HepG2 (cell line): Measurements from ENCODE around the gene TLN1. TPM values are rescaled to one million over a fixed set of nuclear protein-coding genes. Genes with fewer than 3 reads are reported as not detected.

Source experiments
- DR1 ChIP-seq: sonication (generic); formaldehyde crosslinking; IDR thresholded peaks from 2 replicates; pipeline ENCODE4 v1.8.0; 2021; ENCODE audit warnings: mild to moderate bottlenecking, missing genetic modification reagents, inconsistent platforms
- GATAD1 ChIP-seq: IDR thresholded peaks from 2 replicates; pipeline ENCODE4 v1.6.1; 2016; ENCODE audit warnings: missing genetic modification reagents, missing compliant biosample characterization
- KLF6 ChIP-seq: IDR thresholded peaks from 2 replicates; pipeline ENCODE4 v1.8.0; 2016; ENCODE audit warnings: missing biosample characterization, missing genetic modification reagents
- MTA3 ChIP-seq: sonication (generic); formaldehyde crosslinking; IDR thresholded peaks from 2 replicates; pipeline ENCODE4 v1.4.0; 2020; ENCODE audit warnings: missing genetic modification reagents
- ZFP41 ChIP-seq: sonication (generic); formaldehyde crosslinking; IDR thresholded peaks from 2 replicates; pipeline ENCODE4 v1.4.0; 2020; ENCODE audit warnings: mild to moderate bottlenecking, missing genetic modification reagents, borderline replicate concordance
- ZNF781 ChIP-seq: sonication (generic); formaldehyde crosslinking; IDR thresholded peaks from 2 replicates; pipeline ENCODE4 v1.5.1; 2020; ENCODE audit warnings: borderline replicate concordance, mild to moderate bottlenecking, missing genetic modification reagents; ENCODE audit errors: not compliant biosample characterization
- polyA plus RNA-seq, 8 experiments: library from polyadenylated mRNA; depleted of rRNA in 3 of 8; stranded (reverse) in 7 of 8; unstranded in 1 of 8; fragments of >200 nt; fragmentation: Illumina TruSeq in 4 of 8; extraction: Trizol in 4 of 8; gene quantifications; 2 replicates each; pipeline versions ENCODE4 v1.2.1 to v1.2.3, GENCODE V29; 2011 to 2016; ENCODE audit warnings: low read depth in 4 of 8, missing spikeins in 1 of 8, mixed read lengths in 1 of 8; ENCODE audit not compliant: insufficient read depth in 1 of 8
- total RNA-seq, 5 experiments: library from RNA; depleted of rRNA; stranded (reverse); fragments of >200 nt; fragmentation: Illumina TruSeq; extraction: Trizol; gene quantifications; 2 replicates each; pipeline ENCODE4 v1.2.3, GENCODE V29; 2016; ENCODE audit warnings: low read depth in 1 of 5
- TF ChIP-seq, protein P1 (sequence below): sonication (generic); formaldehyde crosslinking; IDR thresholded peaks from 2 replicates; pipeline ENCODE4 v1.5.0; 2020; ENCODE audit warnings: mild to moderate bottlenecking, missing genetic modification reagents, borderline replicate concordance
- TF ChIP-seq, protein P2 (sequence below): sonication (generic); formaldehyde crosslinking; IDR thresholded peaks from 2 replicates; pipeline ENCODE4 v1.4.0; 2020; ENCODE audit warnings: missing genetic modification reagents
- TF ChIP-seq, protein P3 (sequence below): sonication (generic); formaldehyde crosslinking; IDR thresholded peaks from 2 replicates; pipeline ENCODE4 v1.5.1; 2020; ENCODE audit warnings: mild to moderate bottlenecking, moderate library complexity, missing genetic modification reagents

The TLN1 gene
- total and polyA plus RNA-seq, 2 of the 13 experiments (the other 11 are each of a cell fraction or from before 2014, with no cell fraction given) = 35.2 to 51.8 TPM

DNA sequence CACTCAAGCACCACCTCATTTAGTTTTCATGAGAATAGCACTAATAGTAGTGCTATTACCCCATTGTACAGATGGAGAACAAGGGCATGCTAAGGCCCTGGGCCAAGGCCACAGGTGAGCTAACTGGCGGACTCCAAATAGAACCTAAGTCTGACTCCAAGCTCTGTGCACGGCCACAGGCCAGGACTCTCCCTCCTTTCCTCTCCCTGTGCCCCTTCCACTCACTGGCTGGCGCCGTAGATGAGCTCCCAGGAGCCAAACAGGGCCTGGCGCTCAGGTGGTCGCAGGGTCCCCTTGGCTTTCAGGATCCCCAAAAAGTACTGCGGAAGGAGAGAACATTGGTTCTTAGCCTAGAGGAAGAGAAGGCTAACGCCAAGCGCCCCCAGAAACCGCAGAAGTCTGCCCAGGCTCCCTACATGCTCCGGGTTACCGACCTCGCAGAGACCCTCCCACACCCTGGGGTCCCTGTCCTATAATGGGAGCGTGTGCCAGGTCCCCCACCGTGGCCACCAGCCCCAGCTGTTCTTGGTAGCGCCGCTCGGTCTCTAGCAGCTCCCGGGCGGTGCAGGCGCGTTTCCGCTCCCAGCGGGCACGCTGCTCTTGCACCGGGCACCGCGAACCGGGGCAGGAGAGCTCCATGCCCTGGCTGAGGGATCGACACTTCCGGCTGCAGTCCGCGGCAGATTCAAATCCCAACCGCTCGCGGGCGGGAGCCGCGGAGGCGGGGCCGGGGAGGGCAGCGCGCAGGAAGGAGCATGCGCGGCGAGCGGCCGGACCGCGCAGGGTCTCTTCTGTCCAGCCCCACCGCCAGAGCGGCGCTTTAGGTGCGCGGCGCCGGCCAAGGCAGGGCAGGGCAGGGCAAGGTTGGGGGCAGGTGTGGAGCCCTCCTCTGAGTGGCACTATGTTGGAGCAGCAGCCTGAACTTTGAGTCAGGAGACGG is 67.2 kb downstream of the TLN1 start, which contains the start of gene ARHGEF39 (continued):
- TF ChIP-seq, protein P1, sequence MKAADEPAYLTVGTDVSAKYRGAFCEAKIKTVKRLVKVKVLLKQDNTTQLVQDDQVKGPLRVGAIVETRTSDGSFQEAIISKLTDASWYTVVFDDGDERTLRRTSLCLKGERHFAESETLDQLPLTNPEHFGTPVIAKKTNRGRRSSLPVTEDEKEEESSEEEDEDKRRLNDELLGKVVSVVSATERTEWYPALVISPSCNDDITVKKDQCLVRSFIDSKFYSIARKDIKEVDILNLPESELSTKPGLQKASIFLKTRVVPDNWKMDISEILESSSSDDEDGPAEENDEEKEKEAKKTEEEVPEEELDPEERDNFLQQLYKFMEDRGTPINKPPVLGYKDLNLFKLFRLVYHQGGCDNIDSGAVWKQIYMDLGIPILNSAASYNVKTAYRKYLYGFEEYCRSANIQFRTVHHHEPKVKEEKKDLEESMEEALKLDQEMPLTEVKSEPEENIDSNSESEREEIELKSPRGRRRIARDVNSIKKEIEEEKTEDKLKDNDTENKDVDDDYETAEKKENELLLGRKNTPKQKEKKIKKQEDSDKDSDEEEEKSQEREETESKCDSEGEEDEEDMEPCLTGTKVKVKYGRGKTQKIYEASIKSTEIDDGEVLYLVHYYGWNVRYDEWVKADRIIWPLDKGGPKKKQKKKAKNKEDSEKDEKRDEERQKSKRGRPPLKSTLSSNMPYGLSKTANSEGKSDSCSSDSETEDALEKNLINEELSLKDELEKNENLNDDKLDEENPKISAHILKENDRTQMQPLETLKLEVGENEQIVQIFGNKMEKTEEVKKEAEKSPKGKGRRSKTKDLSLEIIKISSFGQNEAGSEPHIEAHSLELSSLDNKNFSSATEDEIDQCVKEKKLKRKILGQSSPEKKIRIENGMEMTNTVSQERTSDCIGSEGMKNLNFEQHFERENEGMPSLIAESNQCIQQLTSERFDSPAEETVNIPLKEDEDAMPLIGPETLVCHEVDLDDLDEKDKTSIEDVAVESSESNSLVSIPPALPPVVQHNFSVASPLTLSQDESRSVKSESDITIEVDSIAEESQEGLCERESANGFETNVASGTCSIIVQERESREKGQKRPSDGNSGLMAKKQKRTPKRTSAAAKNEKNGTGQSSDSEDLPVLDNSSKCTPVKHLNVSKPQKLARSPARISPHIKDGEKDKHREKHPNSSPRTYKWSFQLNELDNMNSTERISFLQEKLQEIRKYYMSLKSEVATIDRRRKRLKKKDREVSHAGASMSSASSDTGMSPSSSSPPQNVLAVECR (CRISPR knock-in tag) = peak; percentile 98
- peak; percentile 68; the same call in 1 of the 2 replicates for TF ChIP-seq DR1
- no peak for TF ChIP-seq KLF6
- TF ChIP-seq, protein P2, sequence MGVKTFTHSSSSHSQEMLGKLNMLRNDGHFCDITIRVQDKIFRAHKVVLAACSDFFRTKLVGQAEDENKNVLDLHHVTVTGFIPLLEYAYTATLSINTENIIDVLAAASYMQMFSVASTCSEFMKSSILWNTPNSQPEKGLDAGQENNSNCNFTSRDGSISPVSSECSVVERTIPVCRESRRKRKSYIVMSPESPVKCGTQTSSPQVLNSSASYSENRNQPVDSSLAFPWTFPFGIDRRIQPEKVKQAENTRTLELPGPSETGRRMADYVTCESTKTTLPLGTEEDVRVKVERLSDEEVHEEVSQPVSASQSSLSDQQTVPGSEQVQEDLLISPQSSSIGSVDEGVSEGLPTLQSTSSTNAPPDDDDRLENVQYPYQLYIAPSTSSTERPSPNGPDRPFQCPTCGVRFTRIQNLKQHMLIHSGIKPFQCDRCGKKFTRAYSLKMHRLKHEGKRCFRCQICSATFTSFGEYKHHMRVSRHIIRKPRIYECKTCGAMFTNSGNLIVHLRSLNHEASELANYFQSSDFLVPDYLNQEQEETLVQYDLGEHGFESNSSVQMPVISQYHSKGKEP (CRISPR knock-in tag) = peak; percentile 43; the same call in 1 of the 2 replicates
- TF ChIP-seq, protein P3, sequence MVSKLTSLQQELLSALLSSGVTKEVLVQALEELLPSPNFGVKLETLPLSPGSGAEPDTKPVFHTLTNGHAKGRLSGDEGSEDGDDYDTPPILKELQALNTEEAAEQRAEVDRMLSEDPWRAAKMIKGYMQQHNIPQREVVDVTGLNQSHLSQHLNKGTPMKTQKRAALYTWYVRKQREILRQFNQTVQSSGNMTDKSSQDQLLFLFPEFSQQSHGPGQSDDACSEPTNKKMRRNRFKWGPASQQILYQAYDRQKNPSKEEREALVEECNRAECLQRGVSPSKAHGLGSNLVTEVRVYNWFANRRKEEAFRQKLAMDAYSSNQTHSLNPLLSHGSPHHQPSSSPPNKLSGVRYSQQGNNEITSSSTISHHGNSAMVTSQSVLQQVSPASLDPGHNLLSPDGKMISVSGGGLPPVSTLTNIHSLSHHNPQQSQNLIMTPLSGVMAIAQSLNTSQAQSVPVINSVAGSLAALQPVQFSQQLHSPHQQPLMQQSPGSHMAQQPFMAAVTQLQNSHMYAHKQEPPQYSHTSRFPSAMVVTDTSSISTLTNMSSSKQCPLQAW (CRISPR knock-in tag) = 0 out of 2 replicates have a peak, but pooled peaks have one; percentile 54
- TF ChIP-seq MTA3 (CRISPR knock-in tag) = no peak
- peak; percentile 51 for TF ChIP-seq ZNF781 (CRISPR knock-in tag)
- peak; percentile 79 for TF ChIP-seq GATAD1 (CRISPR knock-in tag)
- TF ChIP-seq ZFP41 (CRISPR knock-in tag) = no peak
- TF ChIP-seq, all 625 proteins: peak for 331
